ENCODE results near the gene KLHL29.

DNA sequence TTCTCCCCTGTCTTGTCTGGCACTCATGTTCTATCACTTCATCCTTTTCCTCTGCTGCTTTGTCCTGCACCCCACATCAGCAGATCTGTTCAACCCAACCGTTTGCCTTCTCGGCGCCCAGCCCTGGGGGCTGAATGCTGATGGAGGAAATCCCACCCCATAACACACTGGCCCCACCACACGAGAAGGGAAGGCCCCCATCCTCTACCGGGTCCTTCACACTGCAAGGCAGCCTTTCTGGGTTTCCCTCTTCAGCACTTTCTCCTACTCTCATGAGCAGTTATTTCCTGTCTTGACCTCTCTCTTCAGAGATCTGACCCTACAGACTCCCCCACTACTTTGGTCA is 314.6 kb downstream of the KLHL29 start:
- TF ChIP-seq CTCF (conservative IDR thresholded peaks at IDR 0.05) (no peak), EZH2 (IDR thresholded peaks at IDR 0.05; ENCODE audit: low read depth) (no peak)
